ENCODE results near the gene LDLRAD3. TPM values are rescaled to one million over a fixed set of nuclear protein-coding genes. Genes with fewer than 3 reads are reported as not detected.

LDLRAD3 gene
- total RNA-seq, 1 donor from 2014 or later: 21.6 TPM

- TF ChIP-seq CTCF (IDR thresholded peaks at IDR 0.05): no peak
- no peaks in the 10 kb centered on the region for H3K27me3 ChIP-seq
- no peaks in the 10 kb centered on the region for H3K4me1 ChIP-seq
- H3K27ac ChIP-seq: no peak overlapping the region
- no peak overlapping the region for H3K4me3 ChIP-seq
- no peaks in the 10 kb centered on the region for H3K9me3 ChIP-seq
- H3K36me3 ChIP-seq: no peaks in the 10 kb centered on the region
- DNase-seq (ENCODE audit: low spot score in 2 of 2): no peak
- intact Hi-C loops (cut with DNase I): no loop called here
These were observed 309.4 kb downstream of the LDLRAD3 start for GRCh38 chr11:36253238-36253637.

GRCh38 chr11:36254713-36255112, 310.9 kb downstream of the LDLRAD3 start:
- Histone ChIP-seq H3K4me3 (no peak overlapping the region), H3K27ac (no peak overlapping the region), H3K27me3 (no peaks in the 10 kb centered on the region), H3K36me3 (no peaks in the 10 kb centered on the region), H3K9me3 (no peaks in the 10 kb centered on the region), H3K4me1 (no peaks in the 10 kb centered on the region)
- DNase-seq (ENCODE audit: low spot score in 2 of 2): no peak
- intact Hi-C loops (cut with DNase I): no loop called here
- no peak for TF ChIP-seq CTCF (IDR thresholded peaks at IDR 0.05)

- H3K9me3 ChIP-seq: no peaks in the 10 kb centered on the region
- no peak overlapping the region for H3K4me3 ChIP-seq
- H3K4me1 ChIP-seq: no peaks in the 10 kb centered on the region
- no peaks in the 10 kb centered on the region for H3K27me3 ChIP-seq
- intact Hi-C loops (cut with DNase I): no loop called here
- no peak for DNase-seq (ENCODE audit: low spot score in 2 of 2)
- H3K36me3 ChIP-seq: no peaks in the 10 kb centered on the region
- TF ChIP-seq CTCF (IDR thresholded peaks at IDR 0.05): no peak
- no peak overlapping the region for H3K27ac ChIP-seq
These were observed 313.5 kb downstream of the LDLRAD3 start for GRCh38 chr11:36257351-36257750.

- intact Hi-C loops (cut with DNase I): no loop called here
- no peak overlapping the region for H3K4me3 ChIP-seq
- H3K27ac ChIP-seq: no peak overlapping the region
- no peak for DNase-seq (ENCODE audit: low spot score in 2 of 2)
- TF ChIP-seq CTCF (IDR thresholded peaks at IDR 0.05): peak in 2 of 3 experiments; percentile 23 to 50
- H3K4me1 ChIP-seq: no peaks in the 10 kb centered on the region
- H3K36me3 ChIP-seq: no peaks in the 10 kb centered on the region
- no peaks in the 10 kb centered on the region for H3K27me3 ChIP-seq
- no peaks in the 10 kb centered on the region for H3K9me3 ChIP-seq
These were observed 315.0 kb downstream of the LDLRAD3 start for GRCh38 chr11:36258730-36259360.

GRCh38 chr11:36261094-36261493, 317.2 kb downstream of the LDLRAD3 start:
- H3K36me3 ChIP-seq: no peaks in the 10 kb centered on the region
- no peak overlapping the region for H3K4me3 ChIP-seq
- DNase-seq (ENCODE audit: low spot score in 2 of 2): no peak
- no peaks in the 10 kb centered on the region for H3K27me3 ChIP-seq
- TF ChIP-seq CTCF (IDR thresholded peaks at IDR 0.05): no peak
- H3K27ac ChIP-seq: no peak overlapping the region
- intact Hi-C loops (cut with DNase I): loop anchor here (10.0 kb wide), 2 partner anchors 216 to 316 kb away; partner anchors contain the start of gene LDLRAD3
- no peaks in the 10 kb centered on the region for H3K4me1 ChIP-seq
- no peaks in the 10 kb centered on the region for H3K9me3 ChIP-seq
